Motor neuron (in vitro differentiated cells): ENCODE results near the gene TMEM127. TPM values are rescaled to one million over a fixed set of nuclear protein-coding genes. Genes with fewer than 3 reads are reported as not detected.

Experiments
- ATAC-seq, 8 experiments: fragments of 200-7000 bp; cut with Tn5 transposase; replicated peaks in 6 of 8; 2 replicates each; pipeline ENCODE4 v1.8.0; 2021; ENCODE audit warnings: mild to moderate bottlenecking in 8 of 8, moderate library complexity in 8 of 8
- H3K27ac ChIP-seq, 2 donors: fragments of 250-450 bp; sonication (Bioruptor Pico); 2 replicates each; pipeline ENCODE4 v1.9.0; 2021; ENCODE audit warnings: antibody characterized with exemption in 2 of 2, mild to moderate bottlenecking in 2 of 2, moderate library complexity in 1 of 2
- H3K4me1 ChIP-seq, 2 donors: fragments of 250-450 bp; sonication (Bioruptor Pico); replicated peaks in 1 of 2; 2 replicates each; pipeline ENCODE4 v1.6.1; 2021; ENCODE audit warnings: antibody characterized with exemption in 2 of 2, mild to moderate bottlenecking in 2 of 2, moderate library complexity in 1 of 2
- H3K4me3 ChIP-seq, 5 donors: fragments of 250-450 bp; sonication (Bioruptor Pico); 2 replicates each; pipeline ENCODE4 v1.9.0; 2021; ENCODE audit warnings: antibody characterized with exemption in 5 of 5, mild to moderate bottlenecking in 5 of 5, moderate library complexity in 4 of 5
- WGBS, 10 experiments: fragments of 450-650 bp; shearing (Covaris generic); methylation state at CpG; one replicate each; pipeline ENCODE4 v1.0.0; 2022; 5-methylcytosine and 5-hydroxymethylcytosine counted together
- in situ Hi-C, 9 experiments: fragments of 400-800 bp; cut with MboI; loops; one replicate each; pipeline ENCODE4 v1.15.0; 2021; ENCODE audit warnings: low sequenced_read_pairs in 9 of 9, low pct_unique_long_range_greater_than_20kb in 2 of 9; ENCODE audit not compliant: unreplicated experiment in 9 of 9
- total RNA-seq, 8 experiments: library from RNA; unstranded; fragments of 300-600 nt; gene quantifications; 2 replicates each; pipeline versions ENCODE4 v1.2.3 to v1.2.4, GENCODE V29; 2022

Gene TMEM127
- total RNA-seq, 8 experiments from 2014 or later = 14.7 to 26.4 (median 19.7) TPM

DNA sequence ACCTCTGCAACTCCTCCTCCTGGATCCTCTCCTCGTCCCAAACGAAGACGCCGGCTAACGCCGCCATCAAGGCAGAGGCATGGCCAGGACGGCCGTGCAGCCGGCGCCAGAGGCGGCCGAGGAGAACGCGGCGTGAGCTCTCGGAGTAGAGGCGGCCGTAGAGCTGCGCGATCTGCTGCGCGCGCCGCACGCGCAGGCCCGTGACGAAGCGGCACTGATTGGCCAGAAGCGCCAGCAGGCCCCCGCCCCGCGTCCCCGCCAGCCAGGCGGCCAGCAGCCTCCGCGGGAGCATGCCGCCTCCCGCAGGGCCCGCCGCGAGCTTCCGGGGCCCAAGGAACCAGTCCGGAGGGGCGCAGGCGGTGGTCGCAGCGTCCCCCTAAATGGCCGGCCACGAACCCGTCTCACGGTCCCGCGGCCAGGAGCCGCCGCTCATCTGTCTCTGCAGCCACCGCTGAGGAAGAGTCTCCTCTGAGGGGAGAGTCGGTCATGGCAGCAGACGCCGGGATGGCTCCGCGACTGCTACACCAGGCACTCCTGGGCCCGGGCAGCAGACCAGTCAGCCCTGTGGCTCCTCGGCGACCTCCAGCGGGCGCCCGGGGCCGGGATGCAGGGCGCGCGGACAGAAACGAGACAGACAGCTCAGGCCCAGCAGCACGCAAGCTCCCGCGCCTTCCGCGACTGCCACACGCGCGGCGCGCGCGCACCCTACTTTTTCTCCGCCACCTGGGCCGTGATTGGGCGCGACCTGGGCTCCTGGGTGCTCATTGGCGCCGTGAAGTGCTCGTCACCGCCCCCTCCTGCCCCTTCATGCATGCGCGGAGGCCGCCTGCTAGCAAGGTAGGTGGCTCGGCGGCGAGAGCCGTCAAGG is 57.4 kb downstream of the TMEM127 start, which contains the start of gene STARD7:
TSS of gene STARD7 (minus strand) at position 685 of the 868 bp plus-strand sequence. CDS start at position 292, 393 bp downstream.
- Histone ChIP-seq H3K4me1 (peaks cover 23 to 25% of the 10 kb centered on the region in 2 donors), H3K27ac (peak within 1 kb of the TSS; percentile 89 to 95), H3K4me3 (peak within 1 kb of the TSS; percentile 61 to 95 (median 79))
- WGBS, 10 experiments = 0% methylated on average over 1 to 9 of the region's 100 CpGs; no CpG with 5 or more reads in 6 of the 10 experiments
- in situ Hi-C loops = no loop called here
- ATAC-seq = peak; percentile 87 to 94 (median 91)

DNA sequence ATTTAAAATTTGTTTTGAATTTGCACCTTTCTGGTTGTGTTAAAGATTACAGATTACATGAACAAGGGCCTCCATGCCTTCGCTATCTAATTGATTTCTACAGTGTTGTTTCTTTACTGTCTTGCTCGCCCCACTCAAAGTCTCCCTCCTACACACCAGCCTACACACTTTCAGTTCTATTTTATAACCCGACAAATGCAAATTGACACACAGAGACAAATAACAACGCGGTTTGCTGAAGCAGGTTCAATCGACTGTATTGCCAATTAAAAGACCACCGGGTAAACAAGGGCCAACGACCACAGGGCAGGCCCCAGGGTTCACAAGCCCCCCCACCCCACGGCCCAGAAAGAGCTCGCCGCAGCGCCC is 58.0 kb downstream of the TMEM127 start:
- Histone ChIP-seq H3K4me3 (peak overlapping the region; percentile 61 to 95 (median 79)), H3K27ac (peak overlapping the region; percentile 89 to 95), H3K4me1 (peaks cover 23 to 25% of the 10 kb centered on the region in 2 donors)
- ATAC-seq = no peak
- in situ Hi-C loops = no loop called here
- WGBS, 10 experiments = 0 to 7% (median 0%) methylated on average over 1 to 12 of the region's 12 CpGs

- H3K27ac ChIP-seq = peak overlapping the region in 1 of 2 donors; percentile 95
- peak overlapping the region; percentile 61 to 95 (median 79) for H3K4me3 ChIP-seq
- no peak for ATAC-seq
- 0 to 41% (median 15%) methylated on average over 3 to 10 of the region's 11 CpGs for WGBS, 10 experiments
- in situ Hi-C loops = no loop called here
- H3K4me1 ChIP-seq = peaks cover 23 to 29% of the 10 kb centered on the region in 2 donors
Measured at GRCh38 chr2:96207073-96207773, 58.6 kb downstream of the TMEM127 start.

GRCh38 chr2:96205888-96206287 is 59.9 kb downstream of the TMEM127 start:
- Histone ChIP-seq H3K4me3 (no peak overlapping the region), H3K27ac (no peak overlapping the region), H3K4me1 (peaks cover 23 to 29% of the 10 kb centered on the region in 2 donors)
- in situ Hi-C loops = no loop called here
- no peak for ATAC-seq

GRCh38 chr2:96204836-96205624 is 60.8 kb downstream of the TMEM127 start:
- in situ Hi-C loops = no loop called here
- Histone ChIP-seq H3K4me3 (no peak overlapping the region), H3K27ac (no peak overlapping the region), H3K4me1 (peaks cover 21 to 27% of the 10 kb centered on the region in 2 donors)
- 2 to 96% (median 82%) methylated on average over 1 to 6 of the region's 6 CpGs for WGBS, 10 experiments
- ATAC-seq = no peak

GRCh38 chr2:96203130-96204028 is 62.4 kb downstream of the TMEM127 start:
- Histone ChIP-seq H3K4me3 (no peak overlapping the region), H3K4me1 (peaks cover 14 to 21% of the 10 kb centered on the region in 2 donors), H3K27ac (no peak overlapping the region)
- ATAC-seq = no peak
- WGBS, 10 experiments = 31 to 100% (median 81%) methylated on average over 1 to 8 of the region's 9 CpGs; no CpG with 5 or more reads in 1 of the 10 experiments
- in situ Hi-C loops = no loop called here

DNA sequence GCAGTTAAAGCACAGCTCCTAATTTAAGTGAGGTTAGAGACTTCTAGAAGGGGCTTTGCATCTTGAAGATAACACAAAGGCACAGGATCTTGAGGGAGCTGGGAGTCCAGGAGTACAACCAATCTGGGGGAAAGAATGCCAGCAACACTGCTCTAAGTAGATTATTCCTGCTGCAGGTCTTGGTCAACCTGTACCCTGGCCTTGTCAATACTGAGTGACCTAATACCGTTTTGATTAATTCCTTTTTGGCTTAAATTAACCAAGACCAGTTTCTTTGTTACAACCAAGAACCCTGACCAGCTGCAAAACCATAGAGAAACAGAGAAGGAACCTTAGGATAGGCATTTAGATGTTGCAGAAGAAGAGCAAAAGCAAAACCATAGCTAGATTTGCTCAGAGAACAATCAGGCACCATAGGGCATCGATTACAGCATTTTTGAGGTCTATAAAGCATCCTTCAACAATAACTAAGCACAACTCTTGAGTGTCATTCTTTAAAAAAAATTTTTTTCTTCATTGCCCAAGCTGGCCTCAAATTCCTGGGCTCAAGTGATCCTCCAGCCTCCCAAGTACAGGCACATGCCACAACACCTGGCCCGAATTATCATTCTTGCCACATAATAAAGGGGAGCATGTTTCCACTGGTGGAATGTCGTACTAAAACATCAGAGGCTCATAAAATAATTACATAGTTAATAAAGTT is 63.5 kb downstream of the TMEM127 start:
- in situ Hi-C loops = no loop called here
- WGBS, 10 experiments = 13 to 100% (median 87%) methylated on average over 1 to 4 of the region's 4 CpGs
- peaks cover 14 to 21% of the 10 kb centered on the region in 2 donors for H3K4me1 ChIP-seq
- no peak for ATAC-seq
- H3K4me3 ChIP-seq = no peak overlapping the region
- H3K27ac ChIP-seq = no peak overlapping the region

DNA sequence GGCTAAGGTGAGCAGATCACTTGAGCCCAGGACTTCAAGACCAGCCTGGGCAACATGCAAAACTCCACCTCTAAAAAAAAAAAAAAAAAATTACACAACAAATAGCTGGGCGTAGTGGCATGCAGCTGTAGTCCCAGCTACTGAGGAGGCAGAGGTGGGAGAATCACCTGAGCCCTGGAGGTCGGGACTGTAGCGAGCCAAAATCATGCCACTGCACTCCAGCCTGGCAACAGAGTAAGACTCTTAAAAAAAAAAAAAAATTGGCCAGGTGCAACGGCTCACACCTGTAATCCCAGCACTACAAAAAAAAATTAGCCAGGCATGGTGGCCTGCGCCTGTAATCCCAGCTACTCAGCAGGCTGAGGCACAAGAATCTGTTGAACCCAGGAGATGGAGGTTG is 64.5 kb downstream of the TMEM127 start:
- Histone ChIP-seq H3K27ac (no peak overlapping the region), H3K4me3 (no peak overlapping the region), H3K4me1 (peaks cover 9 to 14% of the 10 kb centered on the region in 2 donors)
- peak in 1 of 8 experiments; percentile 37 for ATAC-seq
- in situ Hi-C loops = no loop called here
- WGBS, 10 experiments = 35 to 100% (median 90%) methylated on average over 2 to 4 of the region's 5 CpGs; no CpG with 5 or more reads in 3 of the 10 experiments

DNA sequence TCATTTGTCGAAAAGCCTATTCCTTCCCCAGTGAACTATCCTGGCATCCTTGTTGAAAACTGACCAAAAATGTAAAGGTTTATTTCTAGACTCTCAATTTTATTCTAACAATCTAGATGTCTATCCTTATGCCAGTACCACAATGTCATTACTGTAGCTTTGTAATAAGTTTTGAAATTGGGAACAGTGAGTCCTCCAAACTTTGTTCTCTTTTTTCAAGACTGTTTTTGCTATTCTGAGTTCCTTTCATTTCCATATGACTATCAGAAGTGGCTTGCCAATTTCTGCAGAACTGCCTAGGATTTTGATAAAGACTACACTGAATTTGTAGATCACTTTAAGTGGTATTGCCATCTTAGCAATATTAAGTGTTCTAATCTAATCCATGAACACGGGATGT is 66.9 kb downstream of the TMEM127 start:
- H3K27ac ChIP-seq = no peak overlapping the region

More for the DNA sequence above, 66.9 kb downstream of the TMEM127 start:
- Histone ChIP-seq H3K4me3 (no peak overlapping the region), H3K4me1 (peaks cover 0 to 4% of the 10 kb centered on the region in 2 donors)
- in situ Hi-C loops = no loop called here
- ATAC-seq = no peak
- 55 to 100% (median 100%) methylated on average over 1 to 2 of the region's 2 CpGs; no CpG with 5 or more reads in 1 of the 10 experiments for WGBS, 10 experiments
